NB4 (cell line): Measurements from ENCODE around the gene COL6A3.

ENCODE experiments used
- CTCF ChIP-seq: IDR thresholded peaks from one replicate; pipeline ENCODE4 v1.5.1; 2012; ENCODE audit warnings: low read depth, low read length
- POLR2A ChIP-seq: IDR thresholded peaks from 2 replicates; pipeline ENCODE4 v1.6.1; 2011; ENCODE audit warnings: mild to moderate bottlenecking; ENCODE audit not compliant: insufficient read length; ENCODE audit errors: extremely low read depth

- TF ChIP-seq CTCF (no peak), POLR2A (no peak)
These were observed 89.1 kb downstream of the COL6A3 start for GRCh38 chr2:237324837-237325236.
